Measurements from ENCODE around the gene EIF2A.
"Not testable (repeated sequence)": the region's sequence is repeated elsewhere in the genome, so short reads cannot be mapped to it uniquely, and the experiment has no call there.

The EIF2A gene

DNA sequence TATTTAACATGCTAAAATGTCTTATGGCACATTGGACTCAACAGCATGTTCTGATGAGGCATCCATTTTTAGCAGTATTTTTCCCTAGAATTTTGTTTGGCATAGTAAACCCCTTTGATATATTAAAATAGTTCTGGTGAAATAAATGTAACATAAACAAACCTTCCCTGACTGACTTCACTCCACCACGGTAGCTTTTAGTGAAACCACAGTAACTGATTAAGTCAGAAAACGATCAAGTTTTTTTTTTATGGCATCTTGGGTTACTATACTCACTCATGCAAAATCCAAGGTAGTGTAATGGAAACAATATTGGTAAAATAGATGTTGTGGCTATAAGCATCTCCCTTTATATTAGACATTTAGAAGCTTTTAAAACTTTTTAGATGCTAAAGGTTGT is 3.1 kb upstream of the EIF2A start:
- DNase-seq (ENCODE audit: low read depth), result no peak

DNA sequence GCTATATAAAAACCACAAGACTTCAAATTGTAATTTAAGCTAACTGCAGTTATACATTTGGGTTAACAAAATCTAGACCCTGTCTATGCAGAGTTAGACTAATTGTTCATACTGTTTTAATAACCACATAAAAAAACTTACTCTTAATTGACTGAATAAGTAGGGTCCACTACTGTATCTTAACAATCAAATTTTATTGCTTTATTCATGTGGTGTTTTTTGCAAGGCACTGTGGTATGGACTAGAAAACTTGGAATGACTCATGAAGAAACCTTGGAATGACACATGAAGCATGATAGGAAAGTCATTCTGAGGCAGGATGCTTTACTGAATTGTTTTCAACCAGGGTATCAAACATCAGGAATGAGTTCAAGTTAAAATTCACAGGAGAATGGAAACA is 2.5 kb upstream of the EIF2A start:
- DNase-seq (ENCODE audit: low read depth), result no peak

- no peak for DNase-seq (ENCODE audit: low read depth)
Measured at GRCh38 chr3:150544726-150545125, 1.9 kb upstream of the EIF2A start.

GRCh38 chr3:150545419-150546225 is 965 bp upstream of the EIF2A start:
- DNase-seq (ENCODE audit: low read depth), result peak; percentile 10

GRCh38 chr3:150547045-150547741 is 606 bp downstream of the EIF2A start:
- no peak for DNase-seq (ENCODE audit: low read depth)

GRCh38 chr3:150555859-150556436 is 9.4 kb downstream of the EIF2A start:
- DNase-seq (ENCODE audit: low read depth), result no peak

- no peak for DNase-seq (ENCODE audit: low read depth)
Measured at GRCh38 chr3:150556792-150557191, 10.2 kb downstream of the EIF2A start.

GRCh38 chr3:150557725-150558124 is 11.1 kb downstream of the EIF2A start:
- DNase-seq (ENCODE audit: low read depth), result no peak

- DNase-seq (ENCODE audit: low read depth), result no peak
Measured at GRCh38 chr3:150564243-150564642, 17.7 kb downstream of the EIF2A start.

- no peak for DNase-seq (ENCODE audit: low read depth)
Measured at GRCh38 chr3:150567328-150567727, 20.7 kb downstream of the EIF2A start.

GRCh38 chr3:150577855-150578254 is 31.3 kb downstream of the EIF2A start:
- no peak for DNase-seq (ENCODE audit: low read depth)

DNA sequence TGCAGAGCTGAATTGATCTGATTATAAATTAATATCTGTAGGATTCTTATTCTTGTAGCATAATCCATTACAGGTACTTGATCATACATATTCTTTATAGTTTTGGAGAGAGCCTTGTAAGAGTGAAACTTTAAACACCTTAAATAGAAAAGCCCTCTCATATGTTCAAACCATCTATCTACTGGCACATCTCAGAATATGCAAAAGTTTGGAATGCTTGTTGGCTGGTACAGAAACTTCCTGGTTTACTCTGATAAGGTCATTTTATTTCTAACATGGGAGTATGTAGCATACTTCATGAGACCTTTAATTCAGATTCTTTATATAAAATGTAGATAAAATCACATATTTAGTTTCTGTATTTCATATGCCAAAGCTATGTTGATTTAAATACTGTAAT is 34.6 kb downstream of the EIF2A start:
- no peak for DNase-seq (ENCODE audit: low read depth)

DNA sequence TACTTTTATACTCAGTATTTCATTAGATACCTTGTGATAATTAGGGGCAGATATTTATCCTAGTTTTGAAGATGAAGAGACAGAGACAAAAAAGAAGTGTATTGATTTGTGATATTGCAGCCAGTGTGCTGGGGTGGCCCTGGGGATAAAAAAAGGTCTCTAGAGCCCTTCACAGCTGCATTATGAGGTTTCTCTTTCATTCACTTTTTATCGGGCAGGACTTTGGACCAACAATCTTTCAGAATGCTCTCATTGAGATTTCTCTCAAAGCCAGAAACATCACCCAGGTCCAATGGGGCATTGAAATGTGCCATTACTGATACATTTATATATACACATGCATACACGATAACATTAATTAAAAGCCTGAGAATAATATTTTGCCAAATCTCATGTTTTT is 36.0 kb downstream of the EIF2A start:
- DNase-seq (ENCODE audit: low read depth), result no peak

GRCh38 chr3:150583028-150583427 is 36.4 kb downstream of the EIF2A start:
- no peak for DNase-seq (ENCODE audit: low read depth)

DNA sequence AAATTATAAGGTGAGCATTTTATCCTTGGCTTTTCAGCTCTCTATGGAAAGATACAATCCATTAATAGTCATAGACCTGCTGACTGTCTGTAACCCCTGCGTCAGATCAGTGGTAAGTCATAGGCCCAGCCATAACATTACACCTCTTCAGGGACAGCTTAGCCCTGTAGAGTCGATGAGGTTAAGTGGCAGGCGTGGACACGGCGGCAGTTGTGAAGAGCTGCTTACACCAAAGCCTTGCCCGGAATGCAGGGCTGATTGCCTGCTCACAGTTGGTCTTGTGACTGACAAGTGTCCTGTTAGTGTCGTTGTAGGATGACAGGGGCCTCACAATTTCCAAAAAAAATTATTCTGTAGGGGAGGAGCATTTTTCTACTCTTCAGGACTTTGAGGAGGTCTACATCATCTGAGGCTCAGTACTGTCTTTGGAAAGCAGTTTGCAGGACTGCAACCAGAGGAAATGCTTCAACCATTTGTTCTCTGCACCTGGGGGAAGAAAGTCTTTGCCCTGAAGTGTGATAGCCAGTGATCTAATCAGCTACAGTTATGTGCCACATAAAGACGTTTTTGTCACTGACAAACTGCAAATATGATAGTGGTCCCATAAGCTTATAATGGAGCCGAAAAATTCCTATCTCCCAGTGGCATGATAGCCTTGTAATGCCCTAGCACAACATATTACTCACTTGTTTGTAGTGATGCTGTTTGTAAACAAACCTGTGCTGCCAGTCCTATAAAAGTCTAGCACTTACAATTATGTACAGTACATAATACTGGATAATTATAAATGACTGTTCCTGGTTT is 41.6 kb downstream of the EIF2A start:
- DNase-seq (ENCODE audit: low read depth), result no peak

DNA sequence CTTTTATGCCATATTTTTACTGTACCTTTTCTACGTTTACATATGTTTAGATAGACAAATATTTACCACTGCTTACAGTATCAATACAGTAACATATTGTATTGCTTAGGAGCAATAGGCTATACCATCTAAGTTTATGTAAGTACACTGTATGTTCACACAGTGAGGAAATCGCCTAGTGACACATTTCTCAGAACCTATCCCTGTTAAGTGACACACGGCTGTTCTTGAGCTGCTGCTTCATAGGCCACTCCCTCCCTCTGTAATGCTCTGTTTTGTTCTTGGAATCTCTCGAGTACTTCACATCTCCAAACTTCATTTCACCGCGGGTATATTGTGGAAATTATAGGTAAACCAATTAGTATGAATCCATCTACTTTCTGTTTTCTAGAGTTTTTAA is 43.2 kb downstream of the EIF2A start:
- no peak for DNase-seq (ENCODE audit: low read depth)

DNA sequence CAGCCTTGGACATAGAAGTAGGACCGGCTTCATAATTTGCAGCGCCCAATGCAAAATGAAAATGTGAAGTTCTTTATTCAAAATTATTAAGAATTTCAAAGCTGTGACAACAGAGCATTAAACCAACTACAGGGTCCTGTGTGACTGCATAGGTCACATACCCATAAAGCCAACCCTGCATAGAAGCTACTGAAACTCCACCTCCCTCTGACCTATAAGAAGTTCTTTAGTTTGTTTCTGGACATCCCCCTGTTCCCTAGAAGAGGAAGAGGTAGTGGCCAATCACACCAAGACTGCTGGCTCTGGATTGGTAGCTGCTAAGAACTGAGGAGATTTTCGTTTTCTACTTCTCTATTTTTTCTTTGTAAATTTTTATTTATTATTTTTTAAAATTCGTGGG is 47.6 kb downstream of the EIF2A start:
- DNase-seq (ENCODE audit: low read depth), result no peak

- no peak for DNase-seq (ENCODE audit: low read depth)
Measured at GRCh38 chr3:150597646-150598045, 51.1 kb downstream of the EIF2A start.

- DNase-seq (ENCODE audit: low read depth), result no peak
Measured at GRCh38 chr3:150599611-150600297, 53.2 kb downstream of the EIF2A start.

DNA sequence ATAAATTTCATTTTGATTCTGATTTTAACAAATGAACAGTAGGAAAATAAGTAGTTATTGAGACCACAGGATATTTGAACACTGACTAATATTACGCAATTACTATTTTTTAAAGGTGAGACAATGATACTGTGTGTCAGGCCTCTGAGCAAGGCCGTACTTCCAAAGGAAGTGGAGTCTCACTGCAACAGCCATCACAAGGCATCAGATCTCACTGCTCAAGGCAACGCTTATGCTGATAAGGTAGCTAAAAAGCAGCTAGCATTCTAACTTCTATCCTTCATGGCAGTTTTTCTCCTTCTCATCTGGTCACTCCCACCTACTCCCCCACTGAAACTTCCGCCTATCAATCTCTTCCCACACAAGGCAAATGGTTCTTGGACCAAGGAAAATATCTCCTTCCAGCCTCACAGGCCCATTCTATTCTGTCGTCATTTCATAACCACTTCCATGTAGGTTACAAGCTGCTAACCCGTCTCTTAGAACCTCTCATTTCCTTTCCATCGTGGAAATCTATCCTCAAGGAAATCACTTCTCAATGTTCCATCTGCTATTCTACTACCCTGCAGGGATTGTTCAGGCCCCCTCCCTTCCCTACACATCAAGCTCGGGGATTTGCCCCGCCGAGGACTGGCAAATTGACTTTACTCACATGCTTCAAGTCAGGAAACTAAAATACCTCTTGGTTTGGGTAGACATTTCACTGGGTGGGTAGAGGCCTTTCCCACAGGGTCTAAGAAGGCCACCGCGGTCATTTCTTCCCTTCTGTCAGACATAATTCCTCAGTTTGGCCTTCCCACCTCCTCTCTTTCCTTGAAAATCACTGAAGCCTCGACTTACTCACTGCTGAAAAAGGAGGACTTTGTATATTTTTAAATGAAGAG is 54.3 kb downstream of the EIF2A start:
- not testable (repeated sequence) for DNase-seq (ENCODE audit: low read depth)

All from stimulated activated CD4-positive, alpha-beta T cell treated with anti-CD3 and anti-CD28 coated beads, Interleukin-2, amount 100 ng/mL, for 4 hours (primary cell).